HG03135 (cell line): ENCODE measurements around the gene KLC1.
A peak's percentile ranks its signal among the peaks of the same experiment; 100 is the strongest.
"Not testable (repeated sequence)": the region's sequence is repeated elsewhere in the genome, so short reads cannot be mapped to it uniquely, and the experiment has no call there.

Experiments
- ATAC-seq: cut with Tn5 transposase; IDR thresholded peaks from one replicate; pipeline ENCODE4 v1.9.1; 2021; ENCODE audit warnings: mild to moderate bottlenecking, moderate library complexity; ENCODE audit not compliant: unreplicated experiment

The KLC1 gene

GRCh38 chr14:103628684-103629502 lies at the start of gene KLC1:
Gene KLC1 (plus strand): TSS chr14:103629211. CDS start chr14:103654565, 25,354 bp downstream.
- peak; percentile 64 for ATAC-seq

- no peak for ATAC-seq
Observed at GRCh38 chr14:103581206-103581605, 47.8 kb upstream of the KLC1 start.

- no peak for ATAC-seq
Observed at GRCh38 chr14:103581954-103582703, 46.9 kb upstream of the KLC1 start.

- ATAC-seq, result no peak
Observed at GRCh38 chr14:103584326-103584915, 44.6 kb upstream of the KLC1 start.

GRCh38 chr14:103593577-103593976 lies 35.4 kb upstream of the KLC1 start:
- ATAC-seq, result peak; percentile 91

- no peak for ATAC-seq
Observed at GRCh38 chr14:103594265-103594664, 34.7 kb upstream of the KLC1 start.

- ATAC-seq, result no peak
Observed at GRCh38 chr14:103597623-103598377, 31.2 kb upstream of the KLC1 start.

GRCh38 chr14:103600503-103600902 lies 28.5 kb upstream of the KLC1 start:
- ATAC-seq, result no peak

- no peak for ATAC-seq
Observed at GRCh38 chr14:103604620-103605019, 24.4 kb upstream of the KLC1 start.

- ATAC-seq, result peak; percentile 63
Observed at GRCh38 chr14:103606963-103607668, 21.9 kb upstream of the KLC1 start.

GRCh38 chr14:103607822-103608221 lies 21.2 kb upstream of the KLC1 start:
- no peak for ATAC-seq

GRCh38 chr14:103609081-103609480 lies 19.9 kb upstream of the KLC1 start:
- ATAC-seq, result not testable (repeated sequence)

GRCh38 chr14:103611215-103611614 lies 17.8 kb upstream of the KLC1 start:
- no peak for ATAC-seq

GRCh38 chr14:103613517-103613916 lies 15.5 kb upstream of the KLC1 start:
- ATAC-seq, result no peak

GRCh38 chr14:103616635-103617300 lies 12.2 kb upstream of the KLC1 start:
- no peak for ATAC-seq

GRCh38 chr14:103619057-103619456 lies 10.0 kb upstream of the KLC1 start:
- ATAC-seq, result no peak

- no peak for ATAC-seq
Observed at GRCh38 chr14:103621860-103622259, 7.2 kb upstream of the KLC1 start.

GRCh38 chr14:103623308-103623707 lies 5.7 kb upstream of the KLC1 start:
- no peak for ATAC-seq

GRCh38 chr14:103623883-103624482 lies 5.0 kb upstream of the KLC1 start:
- no peak for ATAC-seq
